HG03520 (cell line): ENCODE measurements around the gene RPL27A.

Experiments
- ATAC-seq: cut with Tn5 transposase; IDR thresholded peaks from one replicate; pipeline ENCODE4 v1.9.1; 2021; ENCODE audit warnings: mild to moderate bottlenecking, moderate library complexity; ENCODE audit not compliant: unreplicated experiment

Gene RPL27A

DNA sequence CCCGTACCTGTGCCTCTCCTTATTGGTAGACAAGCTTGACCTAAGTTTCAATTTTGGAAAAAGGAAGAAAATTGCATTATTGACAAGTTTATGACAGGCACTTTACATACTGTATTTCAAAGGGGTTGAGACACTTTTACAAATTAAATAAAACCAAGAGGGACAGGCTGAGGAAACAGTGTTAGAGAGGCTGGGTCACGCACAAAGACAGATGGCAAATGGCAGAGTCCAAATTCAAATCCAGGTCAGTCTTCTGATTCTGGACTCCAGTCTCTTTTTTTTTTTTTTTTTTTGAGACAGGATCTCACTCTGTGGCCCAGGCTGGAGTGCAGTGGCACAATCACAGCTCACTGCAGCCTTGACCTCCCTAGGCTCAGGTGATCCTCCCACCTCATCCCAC lies 10.2 kb upstream of the RPL27A start:
- ATAC-seq: no peak

DNA sequence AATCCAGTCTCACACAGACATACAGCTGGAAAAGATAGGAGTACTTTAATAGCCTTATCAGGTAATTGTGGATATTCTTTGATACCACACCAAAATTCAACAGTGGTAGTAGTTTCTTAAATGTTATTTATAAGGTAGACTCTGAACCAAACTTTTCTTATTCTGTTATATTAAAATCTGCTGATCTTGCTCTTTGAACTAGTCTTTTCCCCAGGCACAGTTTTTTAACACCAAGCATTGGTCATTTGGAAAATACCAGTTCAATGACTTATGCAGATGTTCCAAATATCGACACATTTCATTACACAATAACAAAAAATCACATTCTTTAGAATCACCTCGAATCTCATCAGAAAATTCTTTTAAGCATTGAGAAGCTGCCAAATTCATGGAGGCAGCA lies 7.7 kb upstream of the RPL27A start:
- no peak for ATAC-seq

- no peak for ATAC-seq
These were observed 6.1 kb upstream of the RPL27A start for GRCh38 chr11:8676458-8676857.

DNA sequence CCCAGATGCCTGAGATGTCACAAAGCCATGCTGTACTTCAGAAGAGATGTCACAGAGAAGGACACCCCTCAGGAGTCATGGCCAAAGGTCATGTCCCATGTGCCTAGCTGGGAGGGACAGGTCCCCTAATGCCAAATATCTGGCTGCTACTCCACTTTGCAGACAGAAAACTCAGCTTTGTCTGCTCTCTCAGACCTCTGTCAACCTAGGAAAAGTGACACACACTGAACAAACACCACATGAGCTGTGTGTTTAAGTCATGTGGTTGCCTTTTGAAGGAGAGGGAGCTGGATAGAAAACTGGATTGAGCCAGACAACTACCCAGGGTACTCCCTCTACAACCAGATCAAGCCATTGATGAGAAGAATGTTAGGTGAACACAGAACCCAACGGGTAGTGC lies 3.6 kb upstream of the RPL27A start:
- ATAC-seq: no peak

GRCh38 chr11:8681837-8682302 lies 722 bp upstream of the RPL27A start:
- ATAC-seq: no peak

DNA sequence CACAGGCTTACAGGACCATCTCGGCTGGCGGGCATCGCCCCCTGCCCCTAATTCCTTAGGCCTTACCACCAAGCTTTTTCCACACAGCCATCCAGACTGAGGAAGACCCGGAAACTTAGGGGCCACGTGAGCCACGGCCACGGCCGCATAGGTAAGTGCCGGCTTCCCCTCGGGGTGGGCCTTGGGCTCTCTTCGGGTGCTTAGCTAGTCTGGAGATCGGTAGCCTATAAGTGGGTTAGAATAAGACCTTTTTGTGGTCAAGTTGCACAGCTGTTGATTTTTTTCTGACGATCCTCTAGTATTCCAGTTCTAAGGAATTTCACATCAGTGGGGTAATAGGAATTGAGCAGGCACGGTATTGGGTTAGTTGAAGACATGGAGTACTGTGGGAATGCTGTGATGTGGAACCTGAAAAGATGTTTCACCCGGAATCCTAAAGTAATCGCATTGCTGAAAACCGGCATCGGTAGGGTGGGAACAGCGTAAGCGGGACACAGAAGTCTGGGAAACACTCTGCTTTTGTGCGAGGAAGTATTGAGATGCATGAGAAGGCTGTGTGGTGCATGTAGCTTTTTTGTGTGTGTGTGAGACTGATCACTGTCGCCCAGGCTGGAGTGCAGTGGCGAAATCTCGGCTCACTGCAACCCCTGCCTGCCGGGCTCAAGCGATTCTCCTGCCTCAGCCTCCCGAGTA lies 669 bp downstream of the RPL27A start:
- ATAC-seq: no peak

GRCh38 chr11:8684600-8685290 lies 2.2 kb downstream of the RPL27A start:
- ATAC-seq: no peak

DNA sequence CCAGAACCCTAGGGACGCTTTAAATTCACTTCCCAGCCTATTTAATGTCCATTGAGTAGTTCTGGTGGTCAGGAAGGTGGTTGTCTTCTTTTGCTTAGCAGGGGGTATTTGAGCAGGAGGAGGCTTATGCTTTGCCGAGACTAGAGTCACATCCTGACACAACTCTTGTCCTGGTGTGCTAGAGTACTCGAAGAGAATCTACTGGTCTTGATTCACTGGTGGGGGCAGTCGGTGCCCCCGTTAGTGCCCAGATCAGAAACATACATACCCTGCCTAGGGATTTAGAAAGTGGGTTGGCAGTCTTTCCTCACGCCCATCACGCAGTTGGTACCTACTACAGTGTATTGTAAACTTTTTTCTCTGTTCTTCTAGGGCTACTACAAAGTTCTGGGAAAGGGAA lies 2.7 kb downstream of the RPL27A start:
- ATAC-seq: no peak

DNA sequence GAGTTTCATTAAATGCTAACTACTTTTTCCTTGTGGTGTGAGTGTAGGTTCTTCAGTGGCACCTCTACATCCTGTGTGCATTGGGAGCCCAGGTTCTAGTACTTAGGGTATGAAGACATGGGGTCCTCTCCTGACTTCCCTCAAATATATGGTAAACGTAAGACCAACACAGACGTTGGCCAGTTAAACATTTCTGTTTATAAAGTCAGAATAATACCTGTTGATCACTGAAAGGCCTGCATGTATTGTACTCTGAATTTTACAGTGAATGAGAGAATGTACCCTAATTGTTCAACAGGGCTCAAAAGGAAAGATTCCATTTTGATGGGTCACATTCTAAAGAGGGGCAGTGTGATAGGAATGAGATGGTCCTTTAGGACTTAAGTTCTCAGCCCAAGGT lies 3.2 kb downstream of the RPL27A start:
- no peak for ATAC-seq

- no peak for ATAC-seq
These were observed 3.7 kb downstream of the RPL27A start for GRCh38 chr11:8686325-8686724.

DNA sequence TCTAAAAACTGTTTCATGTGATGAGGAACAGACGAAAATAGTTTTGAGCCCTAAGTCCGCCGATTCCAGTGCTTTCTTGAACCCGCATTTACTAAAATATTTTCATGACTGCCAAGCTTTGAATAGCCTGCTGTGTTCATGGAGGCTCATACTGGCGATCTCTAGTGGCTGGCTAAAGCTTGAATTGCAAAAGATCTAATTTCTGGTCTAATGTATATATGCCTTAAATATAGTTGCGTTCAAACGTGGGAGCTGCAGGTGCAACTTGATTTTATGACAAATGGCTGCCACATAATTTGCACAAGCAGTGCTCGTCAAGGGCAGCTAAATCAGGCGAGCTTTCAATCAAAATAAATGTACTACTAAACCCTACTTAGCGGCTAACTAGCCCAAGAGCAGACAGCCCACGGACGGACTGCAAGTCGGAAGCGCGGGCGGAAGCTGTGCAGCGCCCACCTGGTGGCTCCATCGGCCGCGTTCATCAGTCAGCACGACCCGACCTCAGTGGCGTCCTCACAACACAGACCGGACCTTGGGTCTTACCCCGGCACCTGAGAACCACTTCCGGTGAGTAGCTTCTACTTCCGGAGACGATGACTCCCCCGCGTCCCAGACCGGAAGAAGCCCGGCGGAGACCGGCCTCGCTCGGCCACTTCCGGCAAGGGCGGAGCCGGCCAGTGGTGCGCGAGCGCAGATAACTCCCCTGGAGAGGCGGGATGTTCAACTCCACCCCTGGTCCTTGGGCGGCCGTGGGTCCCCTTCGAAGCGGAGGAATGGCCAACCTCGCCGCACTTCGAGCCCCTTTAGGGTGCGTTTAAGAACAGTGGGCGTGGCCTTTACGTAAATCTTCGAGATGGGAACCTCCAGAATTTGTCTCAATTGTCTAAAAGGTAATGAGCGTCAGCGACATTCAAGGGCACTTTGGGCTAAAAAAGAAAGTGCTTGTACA lies 6.1 kb downstream of the RPL27A start:
- peak; percentile 95 for ATAC-seq

DNA sequence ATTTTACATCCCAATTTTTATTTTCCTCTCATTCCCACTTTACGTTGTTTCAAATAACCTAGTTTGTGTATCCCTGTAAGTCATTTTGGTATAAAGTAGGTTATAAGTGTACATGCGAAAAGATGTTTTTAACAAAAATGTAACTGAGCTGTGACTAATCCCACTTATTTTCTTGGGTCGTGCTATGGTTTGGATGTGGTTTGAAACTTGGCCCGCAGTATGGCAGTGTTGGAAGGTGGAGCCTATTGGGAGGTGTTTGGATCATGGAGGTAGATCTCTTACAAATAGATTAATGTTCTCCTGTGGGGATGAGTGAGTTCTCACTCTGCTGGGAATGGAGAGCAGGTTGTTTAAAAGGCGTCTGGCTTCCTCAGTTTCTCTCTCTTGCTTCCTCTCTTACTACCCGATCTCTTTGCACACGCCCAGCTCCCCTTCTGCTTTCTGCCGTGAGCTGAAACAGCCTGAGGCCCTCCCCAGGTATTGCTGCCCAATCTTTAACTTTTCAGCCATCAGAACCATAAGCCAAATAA lies 7.2 kb downstream of the RPL27A start:
- ATAC-seq: no peak

DNA sequence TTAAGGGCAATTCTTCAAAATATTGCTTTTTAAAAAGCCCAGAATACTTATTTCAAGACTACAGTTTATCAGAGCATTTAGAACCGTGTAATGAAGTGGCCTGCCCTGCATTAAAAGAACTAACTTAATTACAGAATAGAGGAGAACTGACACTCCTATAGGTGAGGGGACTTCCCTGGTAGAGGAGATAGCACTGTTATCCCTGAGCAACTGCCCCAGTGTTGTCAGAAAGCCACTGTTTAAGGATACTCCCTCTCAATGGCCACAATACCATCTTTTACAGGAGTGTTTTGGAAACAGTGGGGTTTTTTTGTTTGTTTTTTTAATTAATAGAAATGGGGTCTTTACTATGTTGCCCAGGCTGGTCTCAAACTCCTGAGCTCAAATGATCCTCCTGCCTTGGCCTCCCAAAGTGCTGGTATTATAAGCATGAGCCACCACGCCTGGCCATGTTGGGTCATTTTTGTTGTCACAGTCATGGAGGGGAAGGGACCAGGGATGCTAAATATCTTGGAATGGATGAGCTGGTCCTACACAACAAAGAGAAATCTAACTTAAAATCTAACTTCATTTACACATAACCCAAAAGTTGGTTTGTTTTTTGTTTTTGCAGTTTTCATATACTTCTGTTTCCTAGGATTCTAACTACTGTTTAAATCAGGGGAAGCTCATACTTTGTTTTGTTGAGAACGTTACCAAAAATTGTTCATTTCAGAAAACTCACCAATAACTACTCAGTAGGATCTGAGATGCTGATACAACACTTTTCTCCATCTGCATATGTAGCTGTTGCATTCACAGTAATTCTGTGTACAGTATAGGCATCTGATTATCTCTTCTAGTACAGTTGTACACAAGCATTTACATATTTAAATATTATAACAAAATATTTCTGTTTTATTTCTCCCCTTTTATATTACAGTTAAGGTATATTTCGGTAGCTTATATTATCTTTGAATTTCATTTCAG lies 8.1 kb downstream of the RPL27A start:
- no peak for ATAC-seq

DNA sequence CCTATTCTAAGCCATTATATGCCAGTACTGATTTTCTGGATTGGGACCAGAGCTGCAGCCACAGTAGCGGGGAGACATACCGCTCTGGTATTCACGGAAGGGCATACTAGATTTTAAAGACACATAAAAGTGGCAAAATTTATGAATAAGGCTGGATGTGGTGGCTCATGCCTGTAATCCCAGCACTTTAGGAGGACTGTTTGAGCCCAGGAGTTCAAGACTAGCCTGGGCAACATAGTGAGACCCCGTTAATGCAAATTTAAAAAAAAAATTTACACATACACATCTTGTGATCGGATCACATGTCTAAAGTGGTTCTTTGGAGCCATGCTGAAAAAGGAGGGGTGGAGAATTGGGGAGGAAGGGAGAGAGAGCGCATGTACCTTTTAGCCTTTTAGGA lies 9.0 kb downstream of the RPL27A start:
- no peak for ATAC-seq

- ATAC-seq: no peak
These were observed 9.8 kb downstream of the RPL27A start for GRCh38 chr11:8692417-8692816.

GRCh38 chr11:8693010-8693551 lies 10.5 kb downstream of the RPL27A start:
- ATAC-seq: no peak

GRCh38 chr11:8693555-8693954 lies 11.0 kb downstream of the RPL27A start:
- ATAC-seq: no peak

DNA sequence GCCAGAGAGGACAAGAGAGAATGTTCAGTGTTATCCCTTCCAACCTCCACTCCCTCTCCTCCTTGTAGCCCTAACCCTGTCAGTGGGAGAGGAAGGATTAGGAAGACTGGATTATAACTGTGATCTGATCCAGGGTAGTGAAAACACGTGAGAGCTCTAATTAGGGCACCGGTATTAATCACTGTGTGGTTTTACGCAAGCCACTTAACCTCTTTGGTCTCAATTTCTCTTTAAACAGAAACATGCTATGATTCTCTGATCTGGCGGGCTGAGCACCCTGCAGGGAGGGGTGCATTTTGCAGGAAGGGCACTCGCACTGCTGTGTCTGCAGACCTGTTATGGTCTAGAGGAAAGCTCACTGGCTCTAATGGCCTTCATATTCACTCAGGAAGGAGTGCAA lies 11.5 kb downstream of the RPL27A start:
- no peak for ATAC-seq

DNA sequence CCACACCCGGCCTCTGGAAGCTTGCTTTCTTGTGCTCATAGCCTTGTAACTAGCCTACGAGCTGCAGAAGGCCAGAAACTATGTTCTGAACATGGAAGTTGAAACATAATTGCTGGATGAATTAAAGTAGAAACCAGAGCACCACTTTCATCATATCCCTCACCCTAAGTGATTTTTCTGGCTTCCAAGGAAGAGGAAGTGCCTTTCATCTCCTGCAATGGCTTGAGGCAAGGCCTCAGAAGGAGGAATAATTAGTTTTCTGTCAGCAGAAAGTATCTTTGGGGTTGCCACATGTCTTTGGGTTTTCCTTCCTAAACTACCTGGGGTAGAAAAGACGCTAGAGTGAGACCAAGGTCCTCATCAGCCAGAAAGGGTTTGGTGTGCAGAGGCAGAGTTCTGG lies 14.5 kb downstream of the RPL27A start:
- no peak for ATAC-seq

DNA sequence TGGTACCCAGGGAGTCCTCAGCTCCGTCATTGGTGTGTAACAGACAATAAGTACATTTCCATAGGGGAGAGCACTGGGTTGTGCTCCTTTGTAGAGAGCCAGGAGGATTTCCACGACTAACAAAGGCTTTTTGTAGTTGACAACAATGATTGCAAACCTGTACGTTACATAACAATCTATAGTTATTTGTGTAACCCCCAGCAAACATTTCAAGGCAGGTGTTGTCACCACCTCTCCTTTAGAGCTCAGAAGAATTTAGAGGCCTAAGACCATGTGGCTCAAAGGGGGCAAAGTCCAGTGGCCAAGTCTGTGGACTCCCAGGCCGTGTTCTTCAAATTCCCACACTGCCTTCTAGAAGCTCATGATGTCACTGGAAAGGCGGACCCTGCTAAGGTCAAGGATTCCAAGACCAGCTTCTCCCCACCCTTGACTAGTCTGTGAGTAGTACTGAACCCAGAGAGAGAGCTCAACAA lies 15.8 kb downstream of the RPL27A start:
- ATAC-seq: no peak
